ENCODE data around the gene SEMA3A. TPM values are rescaled to one million over a fixed set of nuclear protein-coding genes. Genes with fewer than 3 reads are reported as not detected.

SEMA3A gene
- total RNA-seq, 1 experiment from 2014 or later = 14.2 TPM

- H3K4me2 ChIP-seq (ENCODE audit: low read length) = no peak overlapping the region
- ATAC-seq = no peak
- peaks cover 9 to 28% of the 10 kb centered on the region in 2 experiments for H3K4me1 ChIP-seq (ENCODE audit: control insufficient read depth in 1 of 2, insufficient read depth in 2 of 2, low read length in 2 of 2)
- no peak overlapping the region for H3K27ac ChIP-seq (ENCODE audit: low read depth, low read length)
- H3K9ac ChIP-seq (ENCODE audit: low read length) = no peak overlapping the region
- no peak overlapping the region for H3K4me3 ChIP-seq (replicated peaks in 1 of 2; ENCODE audit: low read depth in 1 of 2, low read length in 2 of 2)
- POLR2A ChIA-PET = no interaction called here
- TF ChIP-seq, protein P1, sequence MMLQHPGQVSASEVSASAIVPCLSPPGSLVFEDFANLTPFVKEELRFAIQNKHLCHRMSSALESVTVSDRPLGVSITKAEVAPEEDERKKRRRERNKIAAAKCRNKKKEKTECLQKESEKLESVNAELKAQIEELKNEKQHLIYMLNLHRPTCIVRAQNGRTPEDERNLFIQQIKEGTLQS (IDR thresholded peaks at IDR 0.05) = no peak
- TF ChIP-seq EZH2phosphoT487 (IDR thresholded peaks at IDR 0.05; ENCODE audit: borderline replicate concordance) (no peak), ZNF274 (IDR thresholded peaks at IDR 0.05; ENCODE audit: low read depth, low read length) (no peak), POLR2A (IDR thresholded peaks at IDR 0.05; ENCODE audit: borderline replicate concordance, extremely low read depth, insufficient read depth, insufficient read length) (no peak), ZBTB33 (IDR thresholded peaks at IDR 0.05; ENCODE audit: extremely low read depth, insufficient replicate concordance, low read length) (no peak), JUND (IDR thresholded peaks at IDR 0.05) (no peak), YY1 (IDR thresholded peaks at IDR 0.05; ENCODE audit: extremely low read depth, insufficient replicate concordance, low read depth, low read length) (no peak), SRF (IDR thresholded peaks at IDR 0.05; ENCODE audit: low read depth) (no peak), RAD21 (IDR thresholded peaks at IDR 0.05; ENCODE audit: low read depth) (no peak), TCF7L2 (IDR thresholded peaks at IDR 0.05; ENCODE audit: borderline replicate concordance, extremely low read depth, insufficient read depth, insufficient read length) (no peak), EZH2 (IDR thresholded peaks at IDR 0.05) (no peak)
- TF ChIP-seq, protein P2, sequence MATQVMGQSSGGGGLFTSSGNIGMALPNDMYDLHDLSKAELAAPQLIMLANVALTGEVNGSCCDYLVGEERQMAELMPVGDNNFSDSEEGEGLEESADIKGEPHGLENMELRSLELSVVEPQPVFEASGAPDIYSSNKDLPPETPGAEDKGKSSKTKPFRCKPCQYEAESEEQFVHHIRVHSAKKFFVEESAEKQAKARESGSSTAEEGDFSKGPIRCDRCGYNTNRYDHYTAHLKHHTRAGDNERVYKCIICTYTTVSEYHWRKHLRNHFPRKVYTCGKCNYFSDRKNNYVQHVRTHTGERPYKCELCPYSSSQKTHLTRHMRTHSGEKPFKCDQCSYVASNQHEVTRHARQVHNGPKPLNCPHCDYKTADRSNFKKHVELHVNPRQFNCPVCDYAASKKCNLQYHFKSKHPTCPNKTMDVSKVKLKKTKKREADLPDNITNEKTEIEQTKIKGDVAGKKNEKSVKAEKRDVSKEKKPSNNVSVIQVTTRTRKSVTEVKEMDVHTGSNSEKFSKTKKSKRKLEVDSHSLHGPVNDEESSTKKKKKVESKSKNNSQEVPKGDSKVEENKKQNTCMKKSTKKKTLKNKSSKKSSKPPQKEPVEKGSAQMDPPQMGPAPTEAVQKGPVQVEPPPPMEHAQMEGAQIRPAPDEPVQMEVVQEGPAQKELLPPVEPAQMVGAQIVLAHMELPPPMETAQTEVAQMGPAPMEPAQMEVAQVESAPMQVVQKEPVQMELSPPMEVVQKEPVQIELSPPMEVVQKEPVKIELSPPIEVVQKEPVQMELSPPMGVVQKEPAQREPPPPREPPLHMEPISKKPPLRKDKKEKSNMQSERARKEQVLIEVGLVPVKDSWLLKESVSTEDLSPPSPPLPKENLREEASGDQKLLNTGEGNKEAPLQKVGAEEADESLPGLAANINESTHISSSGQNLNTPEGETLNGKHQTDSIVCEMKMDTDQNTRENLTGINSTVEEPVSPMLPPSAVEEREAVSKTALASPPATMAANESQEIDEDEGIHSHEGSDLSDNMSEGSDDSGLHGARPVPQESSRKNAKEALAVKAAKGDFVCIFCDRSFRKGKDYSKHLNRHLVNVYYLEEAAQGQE (IDR thresholded peaks at IDR 0.05; ENCODE audit: low read depth) = no peak
- H3K36me3 ChIP-seq (ENCODE audit: control insufficient read depth in 1 of 2, insufficient read depth in 2 of 2, low read length in 2 of 2) = no peaks in the 10 kb centered on the region
- no peaks in the 10 kb centered on the region for H4K20me1 ChIP-seq (ENCODE audit: insufficient read depth)
- H3K9me2 ChIP-seq (ENCODE audit: insufficient read depth) = no peaks in the 10 kb centered on the region
- no peak for DNase-seq (ENCODE audit: low read depth, low spot score)
- no TSS peak for BruUV-seq (replicated peaks)
- H3K27me3 ChIP-seq (ENCODE audit: insufficient read depth, low read length) = no peaks in the 10 kb centered on the region
- RAD21 ChIA-PET (ENCODE audit: low non-redundant PET in 1 of 2, low total read pairs in 2 of 2, uncharacterized antibody in 2 of 2, unreplicated experiment in 2 of 2) = no interaction called here
- intact Hi-C loops (cut with micrococcal nuclease) = no loop called here
- no peaks in the 10 kb centered on the region for H3K9me3 ChIP-seq (ENCODE audit: control insufficient read depth in 1 of 2, insufficient read depth in 1 of 2, low read depth in 1 of 2, low read length in 2 of 2)
- no peak overlapping the region for H2AFZ ChIP-seq (ENCODE audit: low read depth, low read length, poor library complexity, severe bottlenecking)
- CTCF ChIA-PET = no interaction called here
- H3K79me2 ChIP-seq (ENCODE audit: insufficient read depth, low read length) = no peaks in the 10 kb centered on the region
Measured at GRCh38 chr7:84039432-84039831, 155.2 kb downstream of the SEMA3A start.
